ENCODE measurements around the gene OLFM3. TPM values are rescaled to one million over a fixed set of nuclear protein-coding genes. Genes with fewer than 3 reads are reported as not detected.
A peak's percentile ranks its signal among the peaks of the same experiment; 100 is the strongest.

Gene OLFM3
- total and polyA plus RNA-seq, 3 donors from 2014 or later, result 0.56 TPM; not detected in 2

- Histone ChIP-seq H3K36me3 (ENCODE audit: low read depth, missing control alignments) (no peaks in the 10 kb centered on the region), H3K4me3 (no peak overlapping the region), H3K27ac (no peak overlapping the region), H3K9me3 (no peaks in the 10 kb centered on the region), H3K4me1 (no peaks in the 10 kb centered on the region), H3K27me3 (no peaks in the 10 kb centered on the region)
- DNase-seq, result no peak
- intact Hi-C loops (cut with DNase I; ENCODE audit: low total_unique reads), result no loop called here
- TF ChIP-seq POLR2A (IDR thresholded peaks at IDR 0.05) (no peak), CTCF (IDR thresholded peaks at IDR 0.05) (peak in 2 of 3 experiments; percentile 6 to 39)
- WGBS, 2 donors, result 45 to 46% methylated on average over 3 of the region's 3 CpGs
These were observed 227.2 kb downstream of the OLFM3 start for GRCh38 chr1:101769520-101769919.

DNA sequence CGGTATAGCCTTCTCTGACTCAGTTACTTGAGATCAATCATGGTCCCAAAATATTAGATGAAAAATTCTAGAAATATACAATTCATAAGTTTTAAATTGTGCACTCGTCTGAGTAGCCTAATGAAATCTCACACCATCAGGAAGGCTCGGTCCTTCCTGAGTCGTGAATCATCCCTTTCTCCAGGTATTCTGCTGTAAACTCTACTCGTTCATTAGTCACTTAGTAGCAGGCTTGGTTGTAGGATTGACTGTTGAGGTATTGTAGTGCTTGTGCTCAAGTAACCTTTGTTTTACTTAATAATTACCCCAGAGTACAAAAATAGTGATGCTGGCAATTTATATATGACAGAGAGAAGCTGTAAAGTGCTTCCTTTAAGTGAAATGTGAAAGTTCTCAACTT, 238.7 kb downstream of the OLFM3 start:
- Histone ChIP-seq H3K9me3 (no peaks in the 10 kb centered on the region), H3K4me1 (no peaks in the 10 kb centered on the region), H3K4me3 (no peak overlapping the region), H3K27ac (no peak overlapping the region), H3K27me3 (no peaks in the 10 kb centered on the region), H3K36me3 (ENCODE audit: low read depth, missing control alignments) (no peaks in the 10 kb centered on the region)
- intact Hi-C loops (cut with DNase I; ENCODE audit: low total_unique reads), result no loop called here
- WGBS, 2 donors, result 69 to 76% methylated on average over 5 of the region's 5 CpGs
- TF ChIP-seq CTCF (IDR thresholded peaks at IDR 0.05) (no peak), POLR2A (IDR thresholded peaks at IDR 0.05) (no peak)
- no peak for DNase-seq

DNA sequence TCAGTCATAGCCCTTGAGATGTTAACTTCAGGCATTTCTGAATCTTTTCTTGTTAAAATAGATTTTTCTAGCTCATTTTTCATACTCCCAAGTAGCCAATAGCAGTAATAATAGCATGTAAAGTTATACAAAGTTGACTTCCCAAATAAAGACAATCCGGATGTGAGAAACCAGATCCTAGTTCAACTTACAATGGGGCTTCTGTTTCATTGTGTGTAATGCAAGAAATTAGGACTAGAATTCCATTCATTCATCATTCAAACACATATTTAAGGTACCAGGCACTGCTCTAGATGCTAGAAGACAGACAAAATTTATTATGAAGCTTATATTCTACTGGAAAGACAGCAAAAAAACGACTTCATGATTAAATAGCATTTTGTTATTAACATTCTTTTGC, 240.3 kb downstream of the OLFM3 start:
- Histone ChIP-seq H3K36me3 (ENCODE audit: low read depth, missing control alignments) (no peaks in the 10 kb centered on the region), H3K27me3 (no peaks in the 10 kb centered on the region), H3K9me3 (no peaks in the 10 kb centered on the region), H3K27ac (no peak overlapping the region), H3K4me1 (no peaks in the 10 kb centered on the region), H3K4me3 (no peak overlapping the region)
- 71 to 74% methylated on average over 2 of the region's 2 CpGs for WGBS, 2 donors
- intact Hi-C loops (cut with DNase I; ENCODE audit: low total_unique reads), result no loop called here
- DNase-seq, result no peak
- no peak for TF ChIP-seq POLR2A (IDR thresholded peaks at IDR 0.05)
- TF ChIP-seq CTCF (IDR thresholded peaks at IDR 0.05), result no peak

Small RNAs within 50 kb of the gene (small RNA-seq; reads per million reads assigned to genes)
- gene RNU6-352P, result 0 reads per million in 2 donors
